Activated T-cell treated with anti-CD3 and anti-CD28 coated beads, Interleukin-2, amount 50 U/mL, for 4 hours (primary cell): Measurements from ENCODE around the gene KRTAP5-10. TPM values are rescaled to one million over a fixed set of nuclear protein-coding genes. Genes with fewer than 3 reads are reported as not detected.
"Not testable (repeated sequence)": the region's sequence is repeated elsewhere in the genome, so short reads cannot be mapped to it uniquely, and the experiment has no call there.

Source experiments
- ATAC-seq, 2 donors: fragments of 200-7000 bp; cut with Tn5 transposase; one replicate each; pipeline ENCODE4 v1.10.0; 2021
- DNase-seq: peaks from one replicate; pipeline ENCODE4 v3.0.0-alpha.2; 2020
- H3K27me3 Mint-ChIP-seq: one replicate; pipeline ENCODE4 v1.8.0; 2021; ENCODE audit warnings: low read depth, mixed read lengths
- H3K36me3 Mint-ChIP-seq: one replicate; pipeline ENCODE4 v1.8.0; 2022; ENCODE audit warnings: mixed read lengths; ENCODE audit not compliant: insufficient read depth
- H3K4me1 Mint-ChIP-seq: one replicate; pipeline ENCODE4 v1.8.0; 2021; ENCODE audit warnings: low read depth, mixed read lengths
- H3K4me3 Mint-ChIP-seq: one replicate; pipeline ENCODE4 v1.8.0; 2021; ENCODE audit warnings: mild to moderate bottlenecking, moderate library complexity, mixed read lengths
- H3K9me3 Mint-ChIP-seq: one replicate; pipeline ENCODE4 v1.8.0; 2021; ENCODE audit warnings: mixed read lengths
- total RNA-seq, 3 donors: library from RNA; stranded (reverse); gene quantifications; one replicate each; pipeline ENCODE4 v1.2.1, GENCODE V29; 2021

KRTAP5-10 gene, protein sequence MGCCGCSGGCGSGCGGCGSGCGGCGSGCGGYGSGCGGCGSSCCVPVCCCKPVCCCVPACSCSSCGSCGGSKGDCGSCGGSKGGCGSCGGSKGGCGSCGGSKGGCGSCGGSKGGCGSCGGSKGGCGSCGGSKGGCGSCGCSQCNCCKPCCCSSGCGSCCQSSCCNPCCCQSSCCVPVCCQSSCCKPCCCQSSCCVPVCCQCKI
- total RNA-seq, result not detected

DNA sequence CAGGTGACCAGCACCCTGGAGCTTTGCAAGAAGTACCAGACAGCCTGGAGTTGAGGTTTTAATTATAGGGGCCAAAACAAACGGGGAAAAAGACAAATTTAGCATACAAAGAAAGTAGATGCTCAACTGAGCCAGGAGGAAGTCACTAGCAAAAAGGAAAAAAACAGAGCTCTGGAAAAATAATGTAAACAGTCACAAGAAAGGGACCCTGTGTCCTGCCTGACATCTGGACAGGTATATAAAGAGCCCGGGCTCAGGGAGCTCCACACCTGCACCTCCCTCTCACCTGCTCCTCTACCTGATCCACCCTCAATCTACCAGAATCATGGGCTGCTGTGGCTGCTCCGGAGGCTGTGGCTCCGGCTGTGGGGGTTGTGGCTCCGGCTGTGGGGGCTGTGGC, at the start of gene KRTAP5-10:
TSS of gene KRTAP5-10 (plus strand) at position 301 of the 400 bp plus-strand sequence. CDS start at position 326, 25 bp downstream.
- H3K9me3 Mint-ChIP-seq, result no peaks in the 10 kb centered on the region
- peaks cover 43% of the 10 kb centered on the region for H3K27me3 Mint-ChIP-seq
- H3K36me3 Mint-ChIP-seq, result no peaks in the 10 kb centered on the region
- no peak for ATAC-seq
- H3K4me1 Mint-ChIP-seq, result no peaks in the 10 kb centered on the region
- no peak within 1 kb of the TSS for H3K4me3 Mint-ChIP-seq
- DNase-seq, result no peak

DNA sequence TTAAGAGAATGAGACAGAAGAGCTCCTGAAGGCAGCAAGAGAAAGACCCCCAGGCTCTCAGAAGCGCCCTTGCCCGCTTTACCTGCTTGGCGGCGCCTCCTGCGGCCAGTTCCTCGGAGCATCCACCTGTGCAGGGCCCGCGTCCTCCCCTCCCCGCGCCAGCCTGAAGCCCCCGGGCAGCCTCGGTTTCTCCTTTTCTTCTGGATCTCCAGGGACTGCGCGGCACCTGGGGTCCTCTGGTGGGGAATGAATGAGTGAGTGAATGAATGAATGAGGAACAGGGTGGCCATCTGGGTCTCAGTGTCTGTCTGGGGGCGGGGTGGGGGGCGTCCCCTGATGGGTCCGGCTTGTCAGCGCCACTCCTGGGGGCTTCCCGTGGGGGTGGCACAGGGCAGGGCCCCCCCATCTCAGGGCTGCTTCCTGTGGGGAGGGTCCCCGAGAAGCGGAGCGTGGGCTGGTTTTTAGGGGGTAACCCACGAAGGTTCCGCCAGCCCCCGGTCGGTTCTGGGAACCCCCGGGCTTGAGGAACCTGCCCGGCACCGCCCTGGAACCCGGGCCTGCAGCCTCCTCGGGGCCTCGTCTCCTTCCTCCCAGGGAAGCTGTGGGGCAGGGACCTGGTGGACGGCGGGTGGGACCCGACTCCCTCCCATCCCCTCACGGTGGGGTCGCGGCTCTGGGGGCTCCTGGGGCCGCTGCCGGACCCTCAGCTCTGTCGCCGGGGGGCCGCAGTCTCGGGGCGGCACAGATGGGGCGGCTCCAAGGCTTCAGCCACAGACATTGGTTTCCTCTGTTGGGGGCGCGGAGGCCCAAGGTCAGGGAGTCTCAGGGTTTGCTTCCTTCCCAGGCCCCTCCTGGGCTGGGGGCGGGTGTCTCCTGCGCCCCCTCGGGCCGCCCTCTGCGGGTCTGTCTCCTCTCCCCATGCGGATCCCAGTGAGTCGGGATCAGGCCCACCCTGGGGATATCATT, 46.6 kb upstream of the KRTAP5-10 start:
- Mint-ChIP-seq H3K4me1 (no peaks in the 10 kb centered on the region), H3K9me3 (peaks cover 4% of the 10 kb centered on the region), H3K27me3 (no peaks in the 10 kb centered on the region), H3K36me3 (no peaks in the 10 kb centered on the region), H3K4me3 (no peak overlapping the region)
- ATAC-seq (no peak), DNase-seq (no peak)

DNA sequence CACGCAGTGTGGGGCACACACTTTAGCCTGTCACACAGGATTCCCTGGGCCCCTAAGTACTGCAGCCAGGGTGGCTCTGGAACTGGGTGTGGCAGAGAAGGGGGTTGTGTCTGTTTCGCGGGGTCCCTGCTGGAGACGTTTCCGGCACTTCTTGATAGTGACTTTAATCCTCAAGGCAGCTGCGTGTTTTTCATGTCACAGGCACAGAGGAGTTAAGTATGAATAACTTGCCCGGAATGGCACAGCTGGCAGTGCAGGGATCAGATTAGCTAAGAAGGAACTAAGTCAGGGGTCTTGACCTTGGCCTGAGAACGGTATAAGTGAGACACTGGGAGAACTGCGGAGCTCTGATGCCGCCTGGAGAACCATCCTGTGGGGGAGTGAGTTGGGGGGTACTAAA, 45.8 kb upstream of the KRTAP5-10 start:
- no peak for ATAC-seq
- DNase-seq, result no peak
- H3K4me1 Mint-ChIP-seq, result no peaks in the 10 kb centered on the region

DNA sequence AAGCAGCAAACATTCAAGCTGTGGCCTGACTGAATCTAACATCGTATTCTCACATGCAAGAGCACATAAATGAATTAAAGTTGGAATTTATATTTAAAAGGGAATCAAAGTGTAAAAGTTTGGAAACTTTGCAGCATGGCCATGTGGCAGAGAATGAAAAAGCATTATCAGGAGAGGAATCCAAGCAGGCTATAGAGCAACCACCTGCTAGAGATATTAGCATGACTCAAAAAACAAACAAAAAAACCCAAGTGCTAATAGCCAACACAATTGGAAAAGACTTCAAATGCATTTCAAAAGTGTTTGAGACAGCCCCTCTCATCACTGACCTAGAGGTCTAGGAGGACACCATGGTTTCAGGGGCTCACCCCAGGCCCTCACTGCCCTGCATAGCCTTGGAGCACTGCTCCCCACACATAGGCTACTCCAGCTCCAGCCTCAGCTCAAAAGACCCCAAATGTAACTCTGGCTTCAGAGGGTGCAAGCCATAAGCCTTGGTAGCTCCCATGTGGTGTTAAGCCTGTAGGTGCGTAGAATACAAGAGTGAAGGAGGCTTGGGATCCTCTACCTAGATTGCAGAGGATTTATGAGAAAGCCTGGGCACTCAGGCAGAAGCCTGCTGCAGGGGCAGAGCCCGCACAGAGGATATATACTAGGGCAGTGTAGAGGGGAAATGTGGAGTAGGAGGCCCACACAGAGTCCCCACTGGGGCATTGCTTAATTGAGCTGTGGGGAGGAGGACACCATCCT, 40.0 kb upstream of the KRTAP5-10 start:
- ATAC-seq (no peak), DNase-seq (no peak)
- Mint-ChIP-seq H3K9me3 (peaks cover 4% of the 10 kb centered on the region), H3K4me3 (no peak overlapping the region), H3K4me1 (no peaks in the 10 kb centered on the region), H3K36me3 (no peaks in the 10 kb centered on the region), H3K27me3 (peaks cover 16% of the 10 kb centered on the region)

More for the DNA sequence above, 45.8 kb upstream of the KRTAP5-10 start:
- Mint-ChIP-seq H3K36me3 (no peaks in the 10 kb centered on the region), H3K9me3 (peaks cover 4% of the 10 kb centered on the region), H3K4me3 (no peak overlapping the region), H3K27me3 (no peaks in the 10 kb centered on the region)

DNA sequence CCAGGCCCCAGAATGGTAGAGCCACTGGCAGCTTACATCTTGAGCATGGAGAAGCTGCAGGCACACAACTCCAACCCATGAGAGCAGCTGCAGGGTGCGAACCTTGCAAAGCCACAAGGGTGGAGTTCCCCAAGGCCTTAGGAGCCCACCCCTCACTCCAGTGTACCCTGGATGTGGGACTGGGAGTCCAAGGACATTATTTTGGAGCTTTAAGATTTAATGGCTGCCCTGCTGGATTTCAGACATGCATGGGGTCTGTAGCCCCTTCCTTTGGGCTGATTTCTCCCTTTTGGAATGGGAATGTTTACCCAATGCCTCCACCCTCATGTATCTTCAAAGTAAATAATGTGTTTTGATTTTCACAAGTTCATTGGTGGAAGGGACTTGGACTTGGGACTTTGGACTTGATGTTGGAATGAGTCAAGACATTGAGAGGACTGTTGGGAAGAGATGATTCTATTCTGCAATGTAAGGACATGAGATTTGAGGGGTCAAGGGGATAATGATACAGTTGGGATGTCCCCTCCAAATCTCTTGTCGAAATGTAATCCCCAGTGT, 39.3 kb upstream of the KRTAP5-10 start:
- H3K4me3 Mint-ChIP-seq, result no peak overlapping the region

DNA sequence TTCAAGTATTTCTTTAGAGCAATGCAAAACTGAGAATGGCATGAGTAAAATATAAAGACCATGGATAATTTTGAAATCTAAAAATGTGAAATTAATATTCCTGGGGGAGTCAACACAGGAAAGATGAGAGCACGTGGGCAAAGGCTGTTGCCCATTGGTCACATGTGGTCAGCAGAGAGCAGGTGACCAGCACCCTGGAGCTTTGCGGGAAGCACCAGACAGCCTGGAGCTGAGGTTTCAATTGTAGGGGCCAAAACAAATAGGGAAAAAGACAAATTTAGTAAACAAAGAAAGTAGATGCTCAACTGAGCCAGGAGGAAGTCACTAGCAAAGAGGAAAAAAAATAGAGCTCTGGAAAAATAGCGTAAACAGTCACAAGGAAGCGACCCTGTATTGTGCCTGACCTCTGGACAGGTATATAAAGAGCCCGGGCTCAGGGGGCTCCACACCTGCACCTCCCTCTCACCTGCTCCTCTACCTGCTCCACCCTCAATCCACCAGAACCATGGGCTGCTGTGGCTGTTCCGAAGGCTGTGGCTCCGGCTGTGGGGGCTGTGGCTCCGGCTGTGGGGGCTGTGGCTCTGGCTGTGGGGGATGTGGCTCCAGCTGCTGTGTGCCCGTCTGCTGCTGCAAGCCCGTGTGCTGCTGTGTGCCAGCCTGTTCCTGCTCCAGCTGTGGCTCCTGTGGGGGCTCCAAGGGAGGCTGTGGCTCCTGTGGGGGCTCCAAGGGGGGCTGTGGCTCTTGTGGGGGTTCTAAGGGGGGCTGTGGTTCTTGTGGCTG, 38.4 kb upstream of the KRTAP5-10 start, which contains the start of gene KRTAP5-7:
TSS of gene KRTAP5-7 (plus strand) at position 472 of the 780 bp plus-strand sequence. CDS start at position 506, 34 bp downstream.
- H3K4me3 Mint-ChIP-seq, DNase-seq, ATAC-seq, H3K4me1 Mint-ChIP-seq, H3K36me3 Mint-ChIP-seq, H3K9me3 Mint-ChIP-seq: not testable (repeated sequence)
- peaks cover 16% of the 10 kb centered on the region for H3K27me3 Mint-ChIP-seq

More for the DNA sequence above, 39.3 kb upstream of the KRTAP5-10 start:
- H3K9me3 Mint-ChIP-seq, result peaks cover 4% of the 10 kb centered on the region
- H3K27me3 Mint-ChIP-seq, result peaks cover 16% of the 10 kb centered on the region
- H3K36me3 Mint-ChIP-seq, result no peaks in the 10 kb centered on the region
- no peak for ATAC-seq
- no peaks in the 10 kb centered on the region for H3K4me1 Mint-ChIP-seq
- DNase-seq, result no peak

DNA sequence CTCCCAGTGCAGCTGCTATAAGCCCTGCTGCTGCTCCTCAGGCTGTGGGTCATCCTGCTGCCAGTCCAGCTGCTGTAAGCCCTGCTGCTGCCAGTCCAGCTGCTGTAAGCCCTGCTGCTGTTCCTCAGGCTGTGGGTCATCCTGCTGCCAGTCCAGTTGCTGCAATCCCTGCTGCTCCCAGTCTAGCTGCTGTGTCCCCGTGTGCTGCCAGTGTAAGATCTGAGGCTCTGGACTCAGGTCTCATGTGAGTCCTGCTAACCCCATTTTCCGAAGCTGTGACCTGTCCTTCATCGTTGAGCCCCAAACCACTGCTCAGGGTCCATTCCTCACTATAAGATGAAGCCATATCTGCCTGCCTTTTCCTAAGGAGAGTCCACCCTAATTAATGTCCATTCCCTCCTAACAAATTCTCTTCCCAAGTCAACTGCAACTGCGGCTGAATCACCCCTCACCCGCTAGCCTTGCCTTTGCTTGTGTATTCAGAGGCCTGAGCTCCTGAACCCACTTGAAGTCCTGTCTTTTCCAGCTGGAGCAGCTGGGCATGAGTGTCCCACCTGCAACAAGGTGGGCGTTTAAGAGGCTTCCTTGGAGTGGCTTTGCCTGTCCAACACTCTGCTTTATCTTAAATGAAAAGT, 37.7 kb upstream of the KRTAP5-10 start:
- H3K36me3 Mint-ChIP-seq, result no peaks in the 10 kb centered on the region
- H3K9me3 Mint-ChIP-seq, result peaks cover 4% of the 10 kb centered on the region
- no peak for ATAC-seq
- H3K4me1 Mint-ChIP-seq, result no peaks in the 10 kb centered on the region
- H3K4me3 Mint-ChIP-seq, result no peak overlapping the region
- DNase-seq, result no peak
- peaks cover 16% of the 10 kb centered on the region for H3K27me3 Mint-ChIP-seq

DNA sequence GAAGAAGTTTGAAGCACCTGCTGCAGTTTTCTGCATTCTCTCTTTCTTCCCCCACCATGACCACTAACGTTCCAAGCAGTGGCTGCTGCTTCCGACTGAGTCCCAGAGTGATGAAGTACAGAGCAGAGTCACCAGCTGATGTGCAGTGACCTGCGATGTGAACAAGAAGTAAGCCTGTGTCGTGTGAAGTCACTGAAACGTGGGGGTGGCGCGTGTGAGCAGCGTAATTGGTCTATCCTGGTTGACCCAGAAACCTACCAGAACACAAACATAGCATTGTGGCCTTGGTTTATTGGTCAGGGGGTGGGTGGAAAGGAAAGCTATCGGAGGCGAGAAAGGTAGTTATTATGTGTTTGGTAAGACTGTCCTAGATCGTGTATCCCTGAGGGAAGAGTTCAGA, 34.8 kb upstream of the KRTAP5-10 start:
- Mint-ChIP-seq H3K27me3 (peaks cover 16% of the 10 kb centered on the region), H3K9me3 (no peaks in the 10 kb centered on the region), H3K4me3 (no peak overlapping the region), H3K36me3 (no peaks in the 10 kb centered on the region), H3K4me1 (no peaks in the 10 kb centered on the region)
- no peak for DNase-seq
- ATAC-seq, result no peak

DNA sequence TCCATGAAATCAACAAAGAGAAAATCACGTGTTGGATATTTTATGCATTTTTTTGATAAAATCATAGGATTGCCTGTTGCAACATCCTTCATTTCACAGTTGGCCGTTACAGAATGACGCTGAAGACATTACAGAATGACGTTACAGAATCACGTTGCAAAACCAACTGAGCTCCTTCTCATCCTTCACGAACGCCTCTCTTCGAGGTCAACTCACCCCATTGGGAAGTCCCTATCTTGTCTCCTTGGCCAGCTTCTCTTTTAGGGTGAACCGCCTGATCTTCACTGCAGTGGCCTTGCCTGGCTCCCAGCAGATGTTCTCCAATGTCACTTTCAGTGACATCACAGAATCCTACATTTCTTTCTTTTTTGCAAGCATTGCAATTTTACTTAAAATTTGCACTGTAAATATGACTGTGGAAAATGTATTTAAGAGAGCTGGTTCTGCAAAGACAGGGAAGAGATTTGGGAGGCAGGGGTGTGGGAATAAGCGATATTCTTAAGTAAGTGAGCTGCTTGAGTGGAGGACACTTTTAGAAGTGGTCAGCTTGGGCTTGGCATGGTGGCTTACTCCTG, 33.2 kb upstream of the KRTAP5-10 start:
- Mint-ChIP-seq H3K4me1 (no peaks in the 10 kb centered on the region), H3K9me3 (no peaks in the 10 kb centered on the region), H3K27me3 (peaks cover 12% of the 10 kb centered on the region), H3K4me3 (no peak overlapping the region), H3K36me3 (no peaks in the 10 kb centered on the region)
- ATAC-seq, result no peak
- DNase-seq, result no peak

DNA sequence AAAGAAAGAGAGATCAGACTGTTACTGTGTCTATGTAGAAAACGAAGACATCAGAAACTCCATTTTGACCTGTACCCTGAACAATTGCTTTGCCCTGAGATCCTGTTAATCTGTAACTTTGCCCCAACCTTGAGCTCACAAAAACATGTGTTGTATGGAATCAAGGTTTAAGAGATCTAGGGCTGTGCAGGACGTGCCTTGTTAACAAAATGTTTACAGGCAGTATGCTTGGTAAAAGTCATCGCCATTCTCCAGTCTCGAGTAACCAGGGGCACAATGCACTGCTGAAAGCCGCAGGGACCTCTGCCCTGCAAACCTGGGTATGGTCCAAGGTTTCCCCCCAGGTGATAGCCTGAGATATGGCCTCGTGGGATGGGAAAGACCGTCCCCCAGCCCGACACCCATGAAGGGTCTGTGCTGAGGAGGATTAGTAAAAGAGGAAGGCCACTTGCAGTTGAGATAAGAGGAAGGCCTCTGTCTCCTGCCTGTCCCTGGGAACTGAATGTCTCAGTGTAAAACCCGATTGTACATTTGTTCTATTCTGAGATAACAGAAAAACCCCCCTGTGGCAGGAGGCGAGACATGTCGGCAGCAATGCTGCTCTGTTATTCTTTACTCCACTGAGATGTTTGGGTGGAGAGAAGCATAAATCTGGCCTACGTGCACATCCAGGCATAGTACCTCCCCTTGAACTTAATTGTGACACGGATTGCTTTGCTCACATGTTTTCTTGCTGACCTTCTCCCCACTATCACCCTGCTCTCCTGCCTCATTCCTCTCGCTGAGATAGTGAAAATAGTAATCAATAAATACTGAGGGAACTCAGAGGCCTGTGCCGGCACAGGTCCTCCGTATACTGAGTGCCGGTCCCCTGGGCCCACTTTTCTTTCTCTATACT, 30.4 kb upstream of the KRTAP5-10 start:
- not testable (repeated sequence) for ATAC-seq, H3K9me3 Mint-ChIP-seq, H3K4me1 Mint-ChIP-seq, H3K36me3 Mint-ChIP-seq, H3K4me3 Mint-ChIP-seq, DNase-seq
- peaks cover 12% of the 10 kb centered on the region for H3K27me3 Mint-ChIP-seq

DNA sequence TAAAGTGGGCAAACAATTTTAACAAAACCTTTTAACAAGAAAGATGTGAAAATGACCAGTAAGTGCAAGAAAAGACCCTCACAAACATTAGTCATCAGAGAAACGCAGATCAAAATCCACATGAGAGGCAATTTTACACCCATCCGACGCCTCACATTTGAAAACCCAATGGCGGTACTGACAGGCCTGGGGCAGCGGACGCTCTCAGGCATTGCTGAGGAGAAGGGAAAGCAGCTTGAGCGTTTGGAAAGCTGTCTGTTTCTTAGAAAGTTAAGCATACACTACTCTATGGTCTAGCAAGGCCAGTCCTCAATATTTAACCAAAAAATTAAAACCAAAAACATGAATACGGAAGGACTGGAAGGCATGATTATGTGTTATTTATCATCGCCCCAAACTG, 29.5 kb upstream of the KRTAP5-10 start:
- no peaks in the 10 kb centered on the region for H3K36me3 Mint-ChIP-seq
- H3K4me1 Mint-ChIP-seq, result no peaks in the 10 kb centered on the region
- H3K27me3 Mint-ChIP-seq, result peaks cover 12% of the 10 kb centered on the region
- ATAC-seq (no peak), DNase-seq (no peak)
- no peak overlapping the region for H3K4me3 Mint-ChIP-seq
- peaks cover 4% of the 10 kb centered on the region for H3K9me3 Mint-ChIP-seq

DNA sequence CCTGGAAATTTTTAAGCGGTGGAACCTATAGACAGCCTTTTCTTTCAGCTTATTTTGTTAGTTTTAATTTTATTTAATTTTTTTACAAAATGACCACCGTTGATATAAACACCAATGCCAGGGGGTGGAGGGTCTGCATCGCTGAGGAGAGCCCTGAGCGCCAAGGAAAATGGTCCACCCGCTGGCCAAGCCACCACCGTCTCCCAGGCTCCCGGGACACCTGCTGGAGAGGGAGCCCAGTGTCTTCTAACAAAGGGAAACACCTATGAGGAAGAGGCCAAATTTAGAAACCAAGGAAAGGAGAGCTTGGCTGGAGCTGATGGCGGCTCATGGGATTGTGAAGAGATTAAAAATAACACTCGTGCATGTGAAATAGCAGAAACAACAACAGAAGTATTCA, 27.8 kb upstream of the KRTAP5-10 start:
- Mint-ChIP-seq H3K9me3 (peaks cover 13% of the 10 kb centered on the region), H3K4me1 (no peaks in the 10 kb centered on the region), H3K27me3 (peaks cover 16% of the 10 kb centered on the region), H3K4me3 (no peak overlapping the region), H3K36me3 (peaks cover 2% of the 10 kb centered on the region)
- ATAC-seq (no peak), DNase-seq (no peak)
